Thyroid gland (tissue), 4 donors: Measurements from ENCODE around the gene TMA7. TPM values are rescaled to one million over a fixed set of nuclear protein-coding genes. Genes with fewer than 3 reads are reported as not detected.

Experiments used
- DNase-seq, 2 donors: peaks; one replicate each; pipeline ENCODE4 v3.0.0-alpha.2; 2019
- H3K27ac ChIP-seq, 3 donors: fragments of 200-600 bp; sonication (generic); 1 replicate in 2 of 3; 2 replicates in 1 of 3; pipeline ENCODE4 v1.5.1; 2016 to 2019; ENCODE audit warnings: mild to moderate bottlenecking in 1 of 3, moderate library complexity in 1 of 3
- H3K27me3 ChIP-seq: fragments of 200-600 bp; sonication (generic); one replicate; pipeline ENCODE4 v1.5.1; 2019
- H3K36me3 ChIP-seq, 2 donors: fragments of 200-600 bp; sonication (generic); one replicate each; pipeline ENCODE4 v1.5.1; 2016 to 2019
- H3K4me1 ChIP-seq, 2 donors: fragments of 200-600 bp; sonication (generic); one replicate each; pipeline ENCODE4 v1.5.1; 2017 to 2019
- H3K4me3 ChIP-seq, 3 donors: fragments of 200-600 bp; sonication (generic); replicated peaks in 1 of 3; 1 replicate in 2 of 3; 2 replicates in 1 of 3; pipeline ENCODE4 v1.5.1; 2016; ENCODE audit warnings: mild to moderate bottlenecking in 1 of 3
- H3K9me3 ChIP-seq: fragments of 200-600 bp; sonication (generic); one replicate; pipeline ENCODE4 v1.5.1; 2017
- CTCF ChIP-seq, 6 experiments: fragments of 200-600 bp in 3 of 6; fragments of 450-650 bp in 3 of 6; sonication (generic) in 3 of 6; IDR thresholded peaks; one replicate each; pipeline ENCODE4 v1.5.1; 2016 to 2019; ENCODE audit warnings: antibody characterized with exemption in 6 of 6, mild to moderate bottlenecking in 2 of 6, inconsistent platforms in 1 of 6, moderate library complexity in 1 of 6
- POLR2A ChIP-seq, 2 donors: fragments of 450-650 bp; IDR thresholded peaks; one replicate each; pipeline ENCODE4 v1.6.1; 2017; ENCODE audit warnings: antibody characterized with exemption in 2 of 2, mild to moderate bottlenecking in 2 of 2, moderate library complexity in 1 of 2
- WGBS, 2 donors: methylation state at CpG; one replicate each; pipeline ENCODE4 v1.1.5; 2017; 5-methylcytosine and 5-hydroxymethylcytosine counted together
- intact Hi-C: fragments of 100-400 bp; cut with DNase I; formaldehyde crosslinking; loops from one replicate; pipeline ENCODE4 v1.15.1; 2023
- total RNA-seq, 4 donors: library from RNA; depleted of rRNA; stranded (reverse); fragments of >200 nt; gene quantifications; one replicate each; pipeline ENCODE4 v1.2.3, GENCODE V29; 2016

The TMA7 gene
- 100 to 1,000 TPM; 133 to 413 (median 301) TPM for total RNA-seq

DNA sequence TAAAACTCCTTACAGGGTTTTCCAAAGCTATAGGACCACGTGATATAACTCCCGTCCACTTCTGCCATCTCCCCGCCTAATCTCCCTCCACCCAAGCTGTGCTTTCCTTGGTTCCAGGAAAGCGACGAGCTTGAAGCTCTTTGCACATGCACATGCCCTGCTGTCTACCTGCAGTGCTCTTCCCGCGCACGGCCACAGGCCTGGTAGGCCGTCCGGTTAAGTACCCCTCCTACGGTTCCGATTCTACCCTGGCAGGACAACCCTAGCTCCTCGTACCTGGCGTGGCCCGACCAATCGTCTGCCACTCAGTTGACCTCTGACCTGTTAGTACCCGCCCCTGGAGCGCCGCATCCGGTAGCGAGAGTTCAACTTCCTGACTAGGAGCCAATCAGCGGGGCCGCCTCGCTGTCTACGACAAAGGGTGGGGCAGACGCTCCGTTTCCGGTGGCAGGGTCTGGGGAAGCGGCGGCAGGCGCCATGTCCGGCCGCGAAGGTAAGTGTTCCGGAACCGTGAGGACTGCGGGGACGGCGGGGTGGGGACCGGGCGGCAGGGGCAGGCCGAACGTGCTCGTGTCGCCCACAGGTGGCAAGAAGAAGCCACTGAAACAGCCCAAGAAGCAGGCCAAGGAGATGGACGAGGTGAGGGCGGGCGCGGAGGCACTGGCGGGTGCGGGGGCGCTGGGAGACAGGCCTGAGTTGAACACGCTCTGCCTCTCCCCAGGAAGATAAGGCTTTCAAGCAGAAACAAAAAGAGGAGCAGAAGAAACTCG, at the start of gene TMA7, which contains the start of gene CCDC51:
Gene TMA7 (plus strand): TSS at position 438 of the 770 bp plus-strand sequence. CDS start 40 bp downstream, at position 478.
Gene CCDC51 (minus strand): TSS at position 300 of the 770 bp plus-strand sequence. CDS start 4,991 bp downstream, outside the sequence.
- intact Hi-C loops, result loop anchor here (5.0 to 10.0 kb wide), 2 partner anchors 165 to 248 kb away; no protein-coding TSS in a partner anchor
- Histone ChIP-seq H3K36me3 (peaks cover 4 to 6% of the 10 kb centered on the region in 2 donors), H3K9me3 (no peaks in the 10 kb centered on the region), H3K27ac (peak within 1 kb of the TSS; percentile 72 to 89 (median 84)), H3K27me3 (no peaks in the 10 kb centered on the region), H3K4me3 (peak within 1 kb of the TSS; percentile 72 to 91 (median 84)), H3K4me1 (peaks cover 22 to 26% of the 10 kb centered on the region in 2 donors)
- DNase-seq, result peak; percentile 99 to 100
- TF ChIP-seq POLR2A (IDR thresholded peaks at IDR 0.05) (peak; percentile 37 to 92), CTCF (IDR thresholded peaks at IDR 0.05) (no peak)
- WGBS, 2 donors, result 0 to 1% methylated on average over 50 to 53 of the region's 54 CpGs

DNA sequence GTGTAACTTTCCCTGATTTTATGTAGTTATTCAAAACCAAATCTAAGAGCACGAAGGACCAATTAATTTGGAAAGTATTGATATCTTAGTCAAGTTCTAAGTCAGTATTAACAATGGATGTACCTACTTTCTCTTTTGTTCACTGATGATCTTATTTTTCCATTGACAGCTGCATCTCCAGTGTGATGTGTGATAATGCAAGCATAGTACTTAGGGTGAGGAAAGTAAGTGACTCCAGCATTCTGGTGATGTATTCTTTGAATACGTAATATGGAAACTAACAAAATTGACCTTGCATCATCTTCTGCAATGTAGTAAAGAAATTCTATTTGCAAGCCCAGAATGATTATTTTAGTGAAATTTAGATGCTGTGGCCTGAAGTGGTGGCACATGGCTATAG, 45.7 kb upstream of the TMA7 start:
- intact Hi-C loops, result loop anchor here (10.0 kb wide), 1 partner anchor 120 kb away; no protein-coding TSS in a partner anchor
- H3K4me3 ChIP-seq, result no peak overlapping the region
- no peaks in the 10 kb centered on the region for H3K4me1 ChIP-seq
- WGBS, 2 donors, result 85 to 93% methylated on average over 2 of the region's 2 CpGs
- TF ChIP-seq CTCF (IDR thresholded peaks at IDR 0.05) (no peak), POLR2A (IDR thresholded peaks at IDR 0.05) (no peak)
- no peak overlapping the region for H3K27ac ChIP-seq
- no peaks in the 10 kb centered on the region for H3K9me3 ChIP-seq
- DNase-seq, result no peak
- no peaks in the 10 kb centered on the region for H3K27me3 ChIP-seq
- no peaks in the 10 kb centered on the region for H3K36me3 ChIP-seq

DNA sequence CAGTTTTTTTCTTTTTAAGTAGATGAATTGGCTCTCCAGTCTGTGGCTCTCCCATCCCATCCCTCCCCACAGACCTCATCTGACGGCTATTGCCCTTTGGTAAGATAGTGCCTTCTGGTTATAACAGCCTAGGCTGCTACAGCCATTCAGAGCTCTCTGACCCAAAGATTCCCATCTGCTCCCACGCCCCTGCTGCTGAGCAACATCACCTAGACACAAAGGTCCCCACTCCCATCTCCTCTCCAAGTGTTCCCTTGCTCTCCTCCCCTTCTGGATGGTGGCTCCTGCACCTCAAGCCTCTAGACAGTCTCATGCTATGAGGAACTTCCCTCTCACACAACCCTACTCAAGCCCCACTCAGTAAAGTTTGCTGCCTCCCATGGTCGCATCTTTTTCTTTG, 44.3 kb upstream of the TMA7 start:
- no peaks in the 10 kb centered on the region for H3K27me3 ChIP-seq
- H3K27ac ChIP-seq, result no peak overlapping the region
- no peak overlapping the region for H3K4me3 ChIP-seq
- intact Hi-C loops, result loop anchor here (10.0 kb wide), 1 partner anchor 121 kb away; no protein-coding TSS in a partner anchor
- no peak for DNase-seq
- no peaks in the 10 kb centered on the region for H3K4me1 ChIP-seq
- TF ChIP-seq CTCF (IDR thresholded peaks at IDR 0.05) (no peak), POLR2A (IDR thresholded peaks at IDR 0.05) (no peak)
- no peaks in the 10 kb centered on the region for H3K36me3 ChIP-seq
- WGBS, 2 donors, result 67 to 71% methylated on average over 3 of the region's 3 CpGs
- H3K9me3 ChIP-seq, result no peaks in the 10 kb centered on the region

GRCh38 chr3:48397767-48398681, 42.0 kb upstream of the TMA7 start:
- H3K36me3 ChIP-seq, result no peaks in the 10 kb centered on the region
- H3K27ac ChIP-seq, result no peak overlapping the region
- no peak for DNase-seq
- H3K4me1 ChIP-seq, result peaks cover 6 to 16% of the 10 kb centered on the region in 2 donors
- 68 to 74% methylated on average over 7 to 8 of the region's 9 CpGs for WGBS, 2 donors
- H3K27me3 ChIP-seq, result no peaks in the 10 kb centered on the region
- H3K9me3 ChIP-seq, result no peaks in the 10 kb centered on the region
- TF ChIP-seq POLR2A (IDR thresholded peaks at IDR 0.05) (no peak), CTCF (IDR thresholded peaks at IDR 0.05) (no peak)
- intact Hi-C loops, result loop anchor here (10.0 kb wide), 1 partner anchor 123 kb away; no protein-coding TSS in a partner anchor
- no peak overlapping the region for H3K4me3 ChIP-seq
